Heart right ventricle (tissue), 16 donors: ENCODE measurements around the gene SNX32. TPM values are rescaled to one million over a fixed set of nuclear protein-coding genes. Genes with fewer than 3 reads are reported as not detected.

Experiments
- ATAC-seq, 8 donors: fragments of 200-7000 bp; cut with Tn5 transposase; one replicate each; pipeline ENCODE4 v1.9.1; 2020; ENCODE audit warnings: mild to moderate bottlenecking in 8 of 8, moderate library complexity in 8 of 8, moderate number of reproducible peaks in 1 of 8
- DNase-seq, 2 donors: peaks; one replicate each; pipeline ENCODE4 v3.0.0-alpha.2; 2020
- H3K27ac ChIP-seq, 10 donors: fragments of 200-600 bp; sonication (generic) in 2 of 10; one replicate each; pipeline versions ENCODE4 v1.5.0 to v1.8.0; 2020 to 2022; ENCODE audit warnings: mild to moderate bottlenecking in 3 of 10
- H3K27me3 ChIP-seq, 7 donors: fragments of 200-600 bp; one replicate each; pipeline ENCODE4 v1.8.0; 2021 to 2022; ENCODE audit warnings: mild to moderate bottlenecking in 2 of 7
- H3K36me3 ChIP-seq, 9 donors: fragments of 200-600 bp; sonication (generic) in 1 of 9; one replicate each; pipeline versions ENCODE4 v1.5.0 to v1.8.0; 2020 to 2022; ENCODE audit warnings: mild to moderate bottlenecking in 2 of 9
- H3K4me1 ChIP-seq, 9 donors: fragments of 200-600 bp; sonication (generic) in 1 of 9; one replicate each; pipeline versions ENCODE4 v1.5.0 to v1.8.0; 2020 to 2022; ENCODE audit warnings: mild to moderate bottlenecking in 4 of 9
- H3K4me3 ChIP-seq, 10 donors: fragments of 200-600 bp; sonication (generic) in 2 of 10; one replicate each; pipeline versions ENCODE4 v1.5.0 to v1.8.0; 2020 to 2022; ENCODE audit warnings: mild to moderate bottlenecking in 7 of 10, moderate library complexity in 2 of 10
- H3K9me3 ChIP-seq, 11 donors: fragments of 200-600 bp in 10 of 11; sonication (generic) in 2 of 11; one replicate each; pipeline versions ENCODE4 v1.5.0 to v1.8.0; 2013 to 2022; ENCODE audit warnings: mild to moderate bottlenecking in 2 of 11, control low read depth in 1 of 11, moderate library complexity in 1 of 11
- WGBS, 2 donors: extraction: QIAGEN DNeasy Blood & Tissue Kit; methylation state at CpG; one replicate each; pipeline ENCODE4 v1.1.7; 2013; ENCODE audit warnings: inconsistent platforms in 1 of 2; 5-methylcytosine and 5-hydroxymethylcytosine counted together
- intact Hi-C, 10 donors: fragments of 100-400 bp; cut with DNase I; formaldehyde crosslinking; loops; one replicate each; pipeline versions ENCODE4 v1.11.1 to v1.14.2; 2022
- polyA plus RNA-seq, 2 donors: library from polyadenylated mRNA; stranded (reverse); fragments of 200-250 nt; gene quantifications; one replicate each; pipeline ENCODE4 v1.2.3, GENCODE V29; 2013
- total RNA-seq, 10 donors: library from RNA; stranded (reverse); fragmentation: NEBNext Ultra II Directional in 3 of 10; extraction: Animal tissue kit (Norgen Biotek cat#: 25700) in 3 of 10; gene quantifications; one replicate each; pipeline versions ENCODE4 v1.2.1 to v1.2.4, GENCODE V29; 2021 to 2023
- TF ChIP-seq, protein P1 (sequence below), 9 donors: fragments of 200-600 bp; sonication (generic) in 2 of 9; IDR thresholded peaks; one replicate each; pipeline versions ENCODE4 v1.5.0 to v1.8.0; 2021 to 2022; ENCODE audit warnings: antibody characterized with exemption in 9 of 9, mild to moderate bottlenecking in 5 of 9, moderate library complexity in 1 of 9
- donor health status: Arrhythmogenic right ventricular cardiomyopathy.
- donor health status: ischemic (EF 13 %, LVEDD 7.1; RV severe dilation, severe dysfunction).
- donor health status: healthy with polysubstance abuse.
- donor health status: DM: no; HTN: yes; CAD: no.
- donor health status: DM: no; HTN: no; CAD: no.
- donor health status: ischemic (EF 25% LVEDD 6.9; RV normal size, moderate dysfunction).
- donor health status: ischemic (EF 25% LVEDD 5.7; RV mildly dilated, moderate dysfunction).
- donor health status: healthy.
- donor health status: DM: yes; HTN: yes; CAD: no.
- donor health status: Ischemic cardiomyopathy.
- donor health status: ischemic (EF 35%, LVEDD 5.7; RV mildly dilated, moderate dysfunction).
- donor health status: nonischemic (EF 11% LVEDD 7.7; RV severe dilation, severe dysfunction).
- donor health status: DM: yes; HTN: yes; CAD: no.
- donor health status: PGD.
- donor health status: ischemic (EF 29% LVEDD 5.4; RV normal size, mild dysfunction).
- donor health status: nonischemic (EF 23%, LVEDD 6.1; RV moderate dilation, normal function).

The SNX32 gene
- total and polyA plus RNA-seq, 12 donors = 0.13 to 0.58 (median 0.32) TPM; not detected in 5

DNA sequence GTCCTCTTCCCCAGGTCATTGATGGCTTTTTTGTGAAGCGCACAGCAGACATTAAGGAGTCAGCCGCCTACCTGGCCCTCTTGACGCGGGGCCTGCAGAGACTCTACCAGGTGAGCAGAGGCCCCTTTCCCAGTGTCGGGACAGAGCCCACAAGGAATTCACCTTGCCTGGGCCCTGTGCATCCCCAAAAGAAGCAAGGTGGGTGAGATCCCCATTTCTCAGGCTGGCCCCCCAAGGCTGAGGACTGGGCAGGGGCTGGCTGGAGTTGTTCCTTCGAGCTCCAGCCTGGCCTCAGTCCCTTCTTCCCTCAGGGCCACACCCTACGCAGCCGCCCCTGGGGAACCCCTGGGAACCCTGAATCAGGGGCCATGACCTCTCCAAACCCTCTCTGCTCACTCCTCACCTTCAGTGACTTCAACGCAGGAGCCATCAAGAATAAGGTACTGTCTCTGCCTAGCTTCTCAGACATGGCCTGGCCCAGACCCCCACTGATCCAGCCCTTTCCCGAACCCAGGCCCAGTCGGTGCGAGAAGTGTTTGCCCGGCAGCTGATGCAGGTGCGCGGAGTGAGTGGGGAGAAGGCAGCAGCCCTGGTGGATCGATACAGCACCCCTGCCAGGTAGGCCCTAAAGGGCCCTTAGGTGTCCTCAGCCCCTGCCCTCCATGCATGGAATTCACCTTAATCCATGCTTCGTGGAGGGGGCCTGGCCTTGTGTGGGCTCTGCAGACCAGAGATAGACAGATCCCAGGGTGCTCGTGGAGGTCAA is 31.1 kb downstream of the SNX32 start:
- Histone ChIP-seq H3K4me3 (no peak overlapping the region), H3K27me3 (no peaks in the 10 kb centered on the region), H3K4me1 (peaks cover 2 to 31% (median 23%) of the 10 kb centered on the region in 9 donors), H3K9me3 (no peaks in the 10 kb centered on the region), H3K36me3 (peaks cover 0 to 86% (median 64%) of the 10 kb centered on the region in 9 donors), H3K27ac (no peak overlapping the region)
- no peak for ATAC-seq
- 80 to 87% methylated on average over 18 of the region's 18 CpGs for WGBS, 2 donors
- intact Hi-C loops = no loop called here
- no peak for DNase-seq
- TF ChIP-seq, protein P1, sequence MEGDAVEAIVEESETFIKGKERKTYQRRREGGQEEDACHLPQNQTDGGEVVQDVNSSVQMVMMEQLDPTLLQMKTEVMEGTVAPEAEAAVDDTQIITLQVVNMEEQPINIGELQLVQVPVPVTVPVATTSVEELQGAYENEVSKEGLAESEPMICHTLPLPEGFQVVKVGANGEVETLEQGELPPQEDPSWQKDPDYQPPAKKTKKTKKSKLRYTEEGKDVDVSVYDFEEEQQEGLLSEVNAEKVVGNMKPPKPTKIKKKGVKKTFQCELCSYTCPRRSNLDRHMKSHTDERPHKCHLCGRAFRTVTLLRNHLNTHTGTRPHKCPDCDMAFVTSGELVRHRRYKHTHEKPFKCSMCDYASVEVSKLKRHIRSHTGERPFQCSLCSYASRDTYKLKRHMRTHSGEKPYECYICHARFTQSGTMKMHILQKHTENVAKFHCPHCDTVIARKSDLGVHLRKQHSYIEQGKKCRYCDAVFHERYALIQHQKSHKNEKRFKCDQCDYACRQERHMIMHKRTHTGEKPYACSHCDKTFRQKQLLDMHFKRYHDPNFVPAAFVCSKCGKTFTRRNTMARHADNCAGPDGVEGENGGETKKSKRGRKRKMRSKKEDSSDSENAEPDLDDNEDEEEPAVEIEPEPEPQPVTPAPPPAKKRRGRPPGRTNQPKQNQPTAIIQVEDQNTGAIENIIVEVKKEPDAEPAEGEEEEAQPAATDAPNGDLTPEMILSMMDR (IDR thresholded peaks at IDR 0.05) = no peak

DNA sequence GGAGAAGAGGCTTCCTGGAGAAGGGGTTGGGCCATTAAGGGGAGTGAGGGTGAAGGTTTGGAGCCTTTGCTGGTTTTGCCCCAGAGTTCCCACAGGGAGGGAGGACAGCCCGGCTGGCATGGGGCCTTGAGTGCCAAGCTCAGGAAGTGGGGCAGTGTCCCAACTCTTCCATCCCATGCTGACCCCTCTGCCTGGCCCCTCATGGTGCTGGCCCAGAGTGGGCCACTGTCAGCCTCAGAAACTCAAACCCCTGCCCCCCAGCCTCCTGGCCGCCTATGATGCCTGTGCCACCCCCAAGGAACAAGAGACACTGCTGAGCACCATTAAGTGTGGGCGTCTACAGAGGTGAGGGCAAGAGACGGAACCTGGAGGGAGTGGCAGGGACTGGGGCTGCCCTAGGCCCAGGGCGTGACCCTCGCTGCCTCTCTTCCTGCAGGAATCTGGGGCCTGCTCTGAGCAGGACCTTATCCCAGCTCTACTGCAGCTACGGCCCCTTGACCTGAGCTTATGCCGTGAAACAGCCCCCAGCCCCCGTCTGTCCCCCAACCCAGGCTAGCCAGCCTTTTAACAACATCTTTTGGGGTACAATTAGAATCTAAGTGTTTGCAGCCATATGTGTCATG is 31.9 kb downstream of the SNX32 start:
- no peak for ATAC-seq
- no peak overlapping the region for H3K4me3 ChIP-seq
- no peak overlapping the region for H3K27ac ChIP-seq
- H3K27me3 ChIP-seq = no peaks in the 10 kb centered on the region
- peaks cover 0 to 92% (median 67%) of the 10 kb centered on the region in 9 donors for H3K36me3 ChIP-seq
- TF ChIP-seq, protein P1 (IDR thresholded peaks at IDR 0.05) = no peak
- no peak for DNase-seq
- H3K9me3 ChIP-seq = no peaks in the 10 kb centered on the region
- peaks cover 2 to 37% (median 29%) of the 10 kb centered on the region in 9 donors for H3K4me1 ChIP-seq
- intact Hi-C loops = no loop called here
- WGBS, 2 donors = 81 to 82% methylated on average over 9 of the region's 9 CpGs

DNA sequence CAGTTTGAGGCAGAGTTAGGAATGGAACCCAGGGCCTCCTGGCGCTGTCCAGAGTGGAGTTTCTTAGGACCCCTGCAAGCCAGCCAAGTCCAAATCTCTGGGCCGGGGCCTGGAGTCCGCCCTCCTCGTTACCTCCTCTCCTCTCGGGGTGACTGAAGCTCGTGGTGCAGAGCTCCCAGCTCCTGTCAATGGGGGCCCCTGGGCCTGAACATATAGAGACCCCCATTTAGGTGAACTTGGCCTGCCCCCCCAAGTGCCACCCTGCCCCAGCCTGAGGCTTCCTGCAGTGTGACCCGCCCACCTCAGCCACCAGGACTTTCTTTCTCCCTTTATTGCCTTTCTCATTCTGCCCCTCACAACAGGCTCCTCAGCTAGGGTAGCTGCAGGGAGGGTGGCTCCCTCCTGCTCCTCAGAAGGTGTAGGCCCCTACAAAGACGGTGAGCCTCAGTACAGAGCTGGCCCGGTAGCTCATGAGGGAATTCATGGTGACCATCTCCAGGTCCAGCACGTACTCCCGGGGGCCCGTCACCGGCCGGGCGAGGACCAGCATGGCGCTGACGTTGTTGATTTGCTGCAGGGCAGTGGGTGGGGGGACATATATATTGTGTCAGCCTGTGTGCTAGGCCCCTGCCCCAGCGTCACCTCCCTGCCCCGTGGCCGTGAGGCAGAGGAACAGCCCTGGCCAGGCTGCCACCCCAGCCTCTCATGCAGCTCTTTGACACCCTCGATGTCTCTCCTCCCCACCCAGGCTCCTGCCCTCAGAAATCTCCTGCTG is 32.9 kb downstream of the SNX32 start:
- Histone ChIP-seq H3K27me3 (no peaks in the 10 kb centered on the region), H3K4me1 (peaks cover 10 to 39% (median 30%) of the 10 kb centered on the region in 9 donors), H3K36me3 (peaks cover 0 to 94% (median 67%) of the 10 kb centered on the region in 9 donors), H3K9me3 (no peaks in the 10 kb centered on the region), H3K4me3 (no peak overlapping the region), H3K27ac (no peak overlapping the region)
- ATAC-seq (no peak), DNase-seq (no peak)
- TF ChIP-seq, protein P1 (IDR thresholded peaks at IDR 0.05) = no peak
- WGBS, 2 donors = 81 to 85% methylated on average over 21 of the region's 21 CpGs
- intact Hi-C loops = no loop called here
